B cell (primary cell): Measurements from ENCODE around the gene GON7. TPM values are rescaled to one million over a fixed set of nuclear protein-coding genes. Genes with fewer than 3 reads are reported as not detected.

Experiments used
- ATAC-seq: fragments of 200-7000 bp; cut with Tn5 transposase; one replicate; pipeline ENCODE4 v1.10.0; 2021; ENCODE audit warnings: low read depth, mild to moderate bottlenecking, moderate number of reproducible peaks, moderate library complexity
- CTCF ChIA-PET: fragments of 350-600 bp; sonication (Branson Sonifier 250); formaldehyde crosslinking; loops from one replicate; lab custom pipeline; 2021; ENCODE audit warnings: antibody characterized with exemption, inconsistent platforms; lab: Charles Lee
- POLR2A ChIA-PET: fragments of 350-600 bp; sonication (Branson Sonifier 250); formaldehyde crosslinking; loops from one replicate; lab custom pipeline; 2021; ENCODE audit warnings: antibody characterized with exemption; lab: Charles Lee
- DNase-seq: peaks from one replicate; pipeline ENCODE4 v3.0.0; 2013
- H2AFZ ChIP-seq: 2 replicates; pipeline ENCODE4 v1.6.1; 2012; ENCODE audit warnings: mild to moderate bottlenecking, low read depth, low read length; ENCODE audit not compliant: insufficient read depth, poor library complexity, severe bottlenecking
- H3K27ac ChIP-seq, 2 donors: 1 replicate in 1 of 2; 2 replicates in 1 of 2; pipeline ENCODE4 v1.5.1; 2012 to 2013; ENCODE audit warnings: low read length in 2 of 2, mild to moderate bottlenecking in 2 of 2, moderate library complexity in 1 of 2
- H3K27me3 ChIP-seq, 4 experiments: fragments of 200-600 bp in 1 of 4; sonication (generic) in 1 of 4; replicated peaks in 1 of 4; 1 replicate in 2 of 4; 2 replicates in 2 of 4; pipeline versions ENCODE4 v1.6.1 to v1.7.0; 2013 to 2016; ENCODE audit warnings: low read length in 3 of 4, mild to moderate bottlenecking in 2 of 4, mixed read lengths in 1 of 4, moderate library complexity in 1 of 4; ENCODE audit not compliant: insufficient read depth in 4 of 4, control insufficient read depth in 3 of 4; ENCODE audit errors: control extremely low read depth in 1 of 4
- H3K36me3 ChIP-seq, 2 experiments: replicated peaks in 1 of 2; 1 replicate in 1 of 2; 2 replicates in 1 of 2; pipeline versions ENCODE4 v1.6.1 to v1.7.1; 2013; ENCODE audit warnings: low read length in 1 of 2; ENCODE audit not compliant: insufficient read depth in 2 of 2, control insufficient read depth in 1 of 2; ENCODE audit errors: control extremely low read depth in 1 of 2, extremely low read depth in 1 of 2
- H3K4me1 ChIP-seq, 2 donors: fragments of 200-600 bp in 1 of 2; sonication (generic) in 1 of 2; 1 replicate in 1 of 2; 2 replicates in 1 of 2; pipeline versions ENCODE4 v1.5.1 to v1.6.1; 2013 to 2017; ENCODE audit warnings: low read length in 2 of 2; ENCODE audit not compliant: control insufficient read depth in 2 of 2, insufficient read depth in 2 of 2
- H3K4me2 ChIP-seq: replicated peaks from 2 replicates; pipeline ENCODE3; 2012; ENCODE audit warnings: mild to moderate bottlenecking, low read depth, low read length; ENCODE audit not compliant: poor library complexity, severe bottlenecking
- H3K4me3 ChIP-seq, 5 experiments: fragments of 200-600 bp in 1 of 5; sonication (generic) in 1 of 5; 1 replicate in 3 of 5; 2 replicates in 2 of 5; pipeline versions ENCODE4 v1.5.1 to v1.7.0; 2011 to 2016; ENCODE audit warnings: low read length in 4 of 5, mild to moderate bottlenecking in 4 of 5, low read depth in 2 of 5, control low read depth in 1 of 5, moderate library complexity in 1 of 5; ENCODE audit not compliant: insufficient read depth in 1 of 5; ENCODE audit errors: control extremely low read depth in 1 of 5, extremely low read depth in 1 of 5
- H3K79me2 ChIP-seq: fragments of 200-600 bp; sonication (generic); one replicate; pipeline ENCODE4 v1.6.0; 2016; ENCODE audit warnings: low read length; ENCODE audit not compliant: control insufficient read depth, insufficient read depth
- H3K9ac ChIP-seq: fragments of 200-600 bp; sonication (generic); 2 replicates; pipeline ENCODE4 v1.6.1; 2017; ENCODE audit warnings: mild to moderate bottlenecking, low read length, moderate library complexity
- H3K9me3 ChIP-seq, 3 donors: one replicate each; pipeline versions ENCODE4 v1.6.1 to v1.7.1; 2013; ENCODE audit warnings: low read length in 2 of 3; ENCODE audit not compliant: control insufficient read depth in 2 of 3, insufficient read depth in 1 of 3; ENCODE audit errors: control extremely low read depth in 1 of 3
- H4K20me1 ChIP-seq: 2 replicates; pipeline ENCODE4 v1.6.0; 2012; ENCODE audit warnings: mild to moderate bottlenecking, low read length; ENCODE audit not compliant: insufficient read depth, control insufficient read depth, poor library complexity, severe bottlenecking
- H3K27ac Mint-ChIP-seq: one replicate; pipeline ENCODE4 v1.8.0; 2021; ENCODE audit warnings: mixed read lengths
- H3K27me3 Mint-ChIP-seq: one replicate; pipeline ENCODE4 v1.8.0; 2021; ENCODE audit warnings: mixed read lengths
- H3K4me1 Mint-ChIP-seq: one replicate; pipeline ENCODE4 v1.8.0; 2021; ENCODE audit warnings: mixed read lengths
- H3K4me3 Mint-ChIP-seq: one replicate; pipeline ENCODE4 v1.8.0; 2021; ENCODE audit warnings: mixed read lengths
- H3K9me3 Mint-ChIP-seq: one replicate; pipeline ENCODE4 v1.8.0; 2022; ENCODE audit warnings: mixed read lengths; ENCODE audit not compliant: insufficient read depth
- CTCF ChIP-seq: fragments of 200-600 bp; IDR thresholded peaks from one replicate; pipeline ENCODE4 v1.8.0; 2022; ENCODE audit warnings: antibody characterized with exemption, mild to moderate bottlenecking
- EZH2 ChIP-seq: IDR thresholded peaks from 2 replicates; pipeline ENCODE4 v1.6.1; 2012; ENCODE audit warnings: borderline replicate concordance, low read depth, mild to moderate bottlenecking, moderate library complexity, low read length; ENCODE audit not compliant: insufficient read depth, poor library complexity, severe bottlenecking
- WGBS: methylation state at CpG from one replicate; pipeline ENCODE4 v1.1.5; 2013; ENCODE audit warnings: missing lambda C conversion rate; ENCODE audit not compliant: insufficient coverage; 5-methylcytosine and 5-hydroxymethylcytosine counted together
- intact Hi-C: fragments of 100-400 bp; cut with micrococcal nuclease; formaldehyde crosslinking; loops from one replicate; pipeline ENCODE4 v1.10.0; 2022
- polyA plus RNA-seq: library from polyadenylated mRNA; depleted of rRNA; stranded (reverse); fragments of >200 nt; gene quantifications from 2 replicates; pipeline ENCODE4 v1.2.3, GENCODE V29; 2012
- total RNA-seq, 2 donors: library from RNA; stranded (reverse); fragments of 120-200 nt in 1 of 2; gene quantifications; 1 replicate in 1 of 2; 2 replicates in 1 of 2; pipeline versions ENCODE4 v1.2.3 to v1.2.4, GENCODE V29; 2013 to 2022

GON7 gene
- total and polyA plus RNA-seq, 2 donors (not counting 1 experiment from before 2014, with no cell fraction given): 4.3 to 8.9 TPM

- Mint-ChIP-seq H3K27ac (peak within 1 kb of the TSS; percentile 98), H3K9me3 (no peaks in the 10 kb centered on the region), H3K4me1 (peaks cover 32% of the 10 kb centered on the region), H3K27me3 (no peaks in the 10 kb centered on the region), H3K4me3 (peak within 1 kb of the TSS; percentile 97)
- Histone ChIP-seq H3K36me3 (peaks cover 0 to 25% of the 10 kb centered on the region in 2 experiments), H2AFZ (peak within 1 kb of the TSS; percentile 78), H3K4me2 (peak within 1 kb of the TSS; percentile 83), H4K20me1 (peaks cover 14% of the 10 kb centered on the region), H3K79me2 (peaks cover 31% of the 10 kb centered on the region), H3K4me3 (peak within 1 kb of the TSS; percentile 85 to 96 (median 90)), H3K27ac (peak within 1 kb of the TSS; percentile 97 to 98), H3K4me1 (peaks cover 16 to 26% of the 10 kb centered on the region in 2 donors), H3K9me3 (no peaks in the 10 kb centered on the region), H3K27me3 (no peaks in the 10 kb centered on the region), H3K9ac (peak within 1 kb of the TSS; percentile 98)
- ChIA-PET POLR2A (interaction anchor here (1.3 to 1.9 kb wide), 4 partner anchors 22 to 391 kb away, joined by 4 to 11 read pairs (median 5); partner anchors contain the start of genes GOLGA5, GON7, ITPK1 and UBR7), CTCF (interaction anchor here (0.6 to 2.8 kb wide), 6 partner anchors 9 to 71 kb away, joined by 3 to 20 read pairs (median 6); partner anchors contain the start of genes GON7 and UBR7)
- TF ChIP-seq EZH2: no peak
- TF ChIP-seq CTCF: peak; percentile 20
- WGBS: under 1% methylated on average over 122 of the region's 124 CpGs
- intact Hi-C loops: loop anchor here (1.0 to 10.0 kb wide), 7 partner anchors 23 to 1672 kb away; partner anchors contain the start of genes BTBD7, GOLGA5, GON7 and ITPK1
- ATAC-seq (peak; percentile 86), DNase-seq (peak; percentile 97)
Measured at GRCh38 chr14:93184391-93185348, 22.2 kb downstream of the GON7 start, which contains the start of the genes LYSET and MOAP1. Gene LYSET, plus strand, starts transcription at chr14:93185317. Its CDS starts 89 bp downstream, at chr14:93185406. Gene MOAP1, minus strand, starts transcription at chr14:93184897. Its CDS starts 655 bp downstream, at chr14:93184242.
